DOHH2 (cell line): ENCODE results near the gene RAD51B.

Experiments used
- H3F3A ChIP-seq: fragments of 200-600 bp; sonication (generic), shearing (Covaris generic); 2 replicates; pipeline ENCODE4 v1.6.0; 2016; ENCODE audit warnings: antibody characterized with exemption, mild to moderate bottlenecking; ENCODE audit not compliant: control insufficient read depth, insufficient read depth
- H3K27ac ChIP-seq: fragments of 200-600 bp; sonication (generic); 2 replicates; pipeline ENCODE4 v1.5.1; 2014; ENCODE audit warnings: low read depth, mild to moderate bottlenecking, low read length, moderate library complexity
- H3K27me3 ChIP-seq: fragments of 200-600 bp; sonication (generic); 2 replicates; pipeline ENCODE4 v1.6.1; 2014; ENCODE audit warnings: mild to moderate bottlenecking, low read length, mixed read lengths; ENCODE audit not compliant: control insufficient read depth
- H3K36me3 ChIP-seq: fragments of 200-600 bp; sonication (generic); 2 replicates; pipeline ENCODE4 v1.6.1; 2014; ENCODE audit warnings: mild to moderate bottlenecking, low read length, moderate library complexity, mixed read lengths; ENCODE audit not compliant: control insufficient read depth
- H3K4me1 ChIP-seq: fragments of 200-600 bp; sonication (generic); 2 replicates; pipeline ENCODE4 v1.6.1; 2014; ENCODE audit warnings: mild to moderate bottlenecking, low read length, mixed read lengths; ENCODE audit not compliant: control insufficient read depth
- H3K4me2 ChIP-seq: fragments of 200-600 bp; sonication (generic); 2 replicates; pipeline ENCODE4 v1.6.0; 2014; ENCODE audit warnings: mild to moderate bottlenecking, low read length, moderate library complexity
- H3K4me3 ChIP-seq: fragments of 200-600 bp; sonication (generic); 2 replicates; pipeline ENCODE4 v1.5.1; 2014; ENCODE audit warnings: mild to moderate bottlenecking, low read length, mixed read lengths
- H3K79me2 ChIP-seq: fragments of 200-600 bp; sonication (generic); 2 replicates; pipeline ENCODE4 v1.6.1; 2014; ENCODE audit warnings: mild to moderate bottlenecking, low read length, mixed read lengths; ENCODE audit not compliant: control insufficient read depth
- H3K9me2 ChIP-seq: fragments of 200-600 bp; sonication (generic); replicated peaks from 2 replicates; pipeline ENCODE4 v1.6.1; 2014; ENCODE audit warnings: mild to moderate bottlenecking, low read length, mixed read lengths; ENCODE audit not compliant: control insufficient read depth
- H3K9me3 ChIP-seq: fragments of 200-600 bp; sonication (generic); 2 replicates; pipeline ENCODE4 v1.6.1; 2014; ENCODE audit warnings: antibody characterized with exemption, low read length, mixed read lengths; ENCODE audit not compliant: control insufficient read depth, insufficient read depth
- H4K20me1 ChIP-seq: fragments of 200-600 bp; sonication (generic); 2 replicates; pipeline ENCODE4 v1.6.0; 2014; ENCODE audit warnings: low read depth, mild to moderate bottlenecking, antibody characterized with exemption, low read length, moderate library complexity; ENCODE audit not compliant: control insufficient read depth, insufficient read depth
- CTCF ChIP-seq: fragments of 200-600 bp; sonication (generic); IDR thresholded peaks from one replicate; pipeline ENCODE4 v1.5.1; 2014; ENCODE audit warnings: antibody characterized with exemption, mild to moderate bottlenecking, low read depth, low read length; ENCODE audit not compliant: poor library complexity, severe bottlenecking
- EZH2phosphoT487 ChIP-seq: fragments of 200-600 bp; sonication (generic); IDR thresholded peaks from 2 replicates; pipeline ENCODE4 v1.6.1; 2017; ENCODE audit warnings: borderline replicate concordance, mild to moderate bottlenecking, antibody characterized with exemption, low read length, moderate library complexity, mixed read lengths

The RAD51B gene

GRCh38 chr14:68176687-68177086, 357.1 kb downstream of the RAD51B start:
- no peak overlapping the region for H3K27ac ChIP-seq
- H4K20me1 ChIP-seq: no peaks in the 10 kb centered on the region
- H3K4me1 ChIP-seq: peaks cover 8% of the 10 kb centered on the region
- H3F3A ChIP-seq: no peaks in the 10 kb centered on the region
- H3K4me3 ChIP-seq: no peak overlapping the region
- H3K4me2 ChIP-seq: no peak overlapping the region
- no peaks in the 10 kb centered on the region for H3K9me2 ChIP-seq
- H3K79me2 ChIP-seq: no peaks in the 10 kb centered on the region
- H3K27me3 ChIP-seq: no peaks in the 10 kb centered on the region
- H3K9me3 ChIP-seq: no peaks in the 10 kb centered on the region
- H3K36me3 ChIP-seq: no peaks in the 10 kb centered on the region
- TF ChIP-seq EZH2phosphoT487 (no peak), CTCF (no peak)

DNA sequence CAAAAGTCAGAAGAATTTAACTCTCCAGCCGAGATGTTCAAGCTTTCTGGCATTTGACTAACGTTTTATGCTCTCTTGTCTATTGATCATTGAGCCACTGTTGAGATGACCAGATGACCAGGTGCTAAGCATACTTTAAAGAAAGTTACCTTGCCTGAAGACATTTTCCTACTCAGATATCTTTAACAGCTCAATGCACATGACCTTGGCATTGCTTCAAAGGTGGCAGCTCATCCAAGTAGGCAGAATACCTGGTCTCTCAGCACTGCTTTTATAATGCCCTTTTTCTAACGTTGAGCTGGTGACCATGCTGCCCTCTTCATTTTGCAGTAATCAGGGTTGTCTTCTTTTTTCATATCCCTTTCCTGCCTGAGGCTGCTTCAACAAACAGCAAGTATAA, 358.1 kb downstream of the RAD51B start:
- H4K20me1 ChIP-seq: no peaks in the 10 kb centered on the region
- H3F3A ChIP-seq: no peaks in the 10 kb centered on the region
- TF ChIP-seq CTCF: no peak
- no peak for TF ChIP-seq EZH2phosphoT487
- H3K4me1 ChIP-seq: peaks cover 8% of the 10 kb centered on the region
- no peak overlapping the region for H3K4me3 ChIP-seq
- no peak overlapping the region for H3K27ac ChIP-seq
- H3K9me2 ChIP-seq: no peaks in the 10 kb centered on the region
- no peak overlapping the region for H3K4me2 ChIP-seq
- H3K9me3 ChIP-seq: no peaks in the 10 kb centered on the region
- H3K79me2 ChIP-seq: no peaks in the 10 kb centered on the region
- H3K27me3 ChIP-seq: no peaks in the 10 kb centered on the region
- H3K36me3 ChIP-seq: no peaks in the 10 kb centered on the region

DNA sequence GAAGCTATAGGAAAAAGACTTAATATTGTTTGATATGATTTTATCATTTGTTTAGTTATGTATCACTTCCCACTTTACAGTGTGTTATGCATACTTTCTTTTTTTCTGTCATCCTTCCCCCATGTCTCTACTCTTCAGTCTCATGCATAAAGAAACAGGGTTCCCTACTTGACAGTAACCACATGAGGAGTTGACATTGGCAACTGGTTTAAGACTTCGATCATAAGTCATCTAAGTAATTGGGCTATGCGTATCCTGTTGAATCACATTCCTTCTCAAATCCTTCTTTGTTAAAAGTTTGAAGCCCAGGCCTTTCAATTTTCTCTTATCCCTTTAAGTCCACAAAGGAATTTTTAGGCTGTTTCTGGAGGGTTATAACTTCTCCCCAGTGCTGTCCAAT, 358.7 kb downstream of the RAD51B start:
- Histone ChIP-seq H3K27ac (no peak overlapping the region), H3K4me1 (peaks cover 8% of the 10 kb centered on the region)

More for the DNA sequence above, 358.7 kb downstream of the RAD51B start:
- H3K79me2 ChIP-seq: no peaks in the 10 kb centered on the region
- no peaks in the 10 kb centered on the region for H3K36me3 ChIP-seq
- H3K4me2 ChIP-seq: no peak overlapping the region
- H3F3A ChIP-seq: no peaks in the 10 kb centered on the region
- no peak overlapping the region for H3K4me3 ChIP-seq
- H3K9me2 ChIP-seq: no peaks in the 10 kb centered on the region
- H3K9me3 ChIP-seq: no peaks in the 10 kb centered on the region
- no peaks in the 10 kb centered on the region for H4K20me1 ChIP-seq
- H3K27me3 ChIP-seq: no peaks in the 10 kb centered on the region
- no peak for TF ChIP-seq CTCF
